Stimulated activated CD4-positive, alpha-beta T cell treated with anti-CD3 and anti-CD28 coated beads, Interleukin-15, amount 100 ng/mL, for 24 hours (primary cell): ENCODE measurements around the gene DLX1.
"Not testable (repeated sequence)": the region's sequence is repeated elsewhere in the genome, so short reads cannot be mapped to it uniquely, and the experiment has no call there.

Experiments
- DNase-seq: peaks from one replicate; pipeline ENCODE4 v3.0.0-alpha.2; 2020

DLX1 gene

DNA sequence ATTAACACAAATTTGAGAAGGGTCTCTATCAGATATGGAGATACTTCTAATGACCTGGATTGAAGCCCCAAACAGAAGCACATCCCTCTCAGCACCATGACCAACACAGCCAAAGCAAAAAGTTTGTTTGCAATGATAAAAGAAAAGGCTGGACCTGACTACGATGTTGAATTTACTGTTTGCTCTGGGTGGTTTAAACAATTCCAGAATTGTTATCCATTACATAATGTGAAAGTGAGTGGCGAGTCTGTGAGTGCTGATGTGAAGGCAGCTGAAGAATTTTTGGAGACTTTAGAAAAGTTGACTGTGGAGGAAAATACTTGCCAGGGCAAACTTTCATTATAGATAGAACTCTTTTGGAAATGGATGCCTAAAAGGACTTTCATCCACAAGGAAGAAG, 34.8 kb downstream of the DLX1 start:
- DNase-seq, result no peak

DNA sequence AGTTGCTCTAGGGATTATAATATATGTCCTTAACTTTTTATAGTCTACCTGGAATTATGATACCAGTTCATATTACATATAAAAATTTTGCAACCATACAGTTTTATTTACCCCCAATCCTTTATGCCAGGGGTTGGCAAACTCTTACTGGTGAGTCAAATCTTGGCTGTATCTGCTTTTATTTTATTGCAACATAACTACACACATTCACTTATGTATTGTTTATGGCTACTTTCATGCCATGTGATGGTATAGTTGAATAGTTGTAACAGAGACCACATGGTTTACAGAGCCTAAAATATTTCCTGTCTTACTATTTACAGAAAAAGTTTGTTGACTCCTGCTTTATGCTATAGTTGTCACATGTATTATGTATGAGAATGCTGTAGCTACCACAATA, 43.2 kb downstream of the DLX1 start:
- no peak for DNase-seq

DNA sequence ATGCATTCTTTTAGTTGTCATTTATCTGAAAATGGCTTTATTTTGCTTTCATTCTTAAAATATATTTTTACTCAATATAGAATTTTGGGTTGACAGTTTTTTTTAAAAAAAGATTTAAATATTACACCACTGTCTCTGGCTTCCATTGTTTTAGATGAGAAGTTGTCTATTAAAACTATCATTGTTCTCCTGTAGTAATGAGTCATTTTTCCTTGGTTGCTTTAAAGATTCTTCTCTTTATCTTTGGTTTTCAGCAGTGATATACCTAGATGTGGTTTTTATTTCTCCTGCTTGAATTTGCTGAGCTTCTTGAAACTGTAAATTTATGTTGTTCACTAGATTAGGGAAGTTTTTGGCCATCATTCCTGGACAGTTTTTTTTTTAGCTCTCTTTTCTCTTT, 44.1 kb downstream of the DLX1 start:
- no peak for DNase-seq

DNA sequence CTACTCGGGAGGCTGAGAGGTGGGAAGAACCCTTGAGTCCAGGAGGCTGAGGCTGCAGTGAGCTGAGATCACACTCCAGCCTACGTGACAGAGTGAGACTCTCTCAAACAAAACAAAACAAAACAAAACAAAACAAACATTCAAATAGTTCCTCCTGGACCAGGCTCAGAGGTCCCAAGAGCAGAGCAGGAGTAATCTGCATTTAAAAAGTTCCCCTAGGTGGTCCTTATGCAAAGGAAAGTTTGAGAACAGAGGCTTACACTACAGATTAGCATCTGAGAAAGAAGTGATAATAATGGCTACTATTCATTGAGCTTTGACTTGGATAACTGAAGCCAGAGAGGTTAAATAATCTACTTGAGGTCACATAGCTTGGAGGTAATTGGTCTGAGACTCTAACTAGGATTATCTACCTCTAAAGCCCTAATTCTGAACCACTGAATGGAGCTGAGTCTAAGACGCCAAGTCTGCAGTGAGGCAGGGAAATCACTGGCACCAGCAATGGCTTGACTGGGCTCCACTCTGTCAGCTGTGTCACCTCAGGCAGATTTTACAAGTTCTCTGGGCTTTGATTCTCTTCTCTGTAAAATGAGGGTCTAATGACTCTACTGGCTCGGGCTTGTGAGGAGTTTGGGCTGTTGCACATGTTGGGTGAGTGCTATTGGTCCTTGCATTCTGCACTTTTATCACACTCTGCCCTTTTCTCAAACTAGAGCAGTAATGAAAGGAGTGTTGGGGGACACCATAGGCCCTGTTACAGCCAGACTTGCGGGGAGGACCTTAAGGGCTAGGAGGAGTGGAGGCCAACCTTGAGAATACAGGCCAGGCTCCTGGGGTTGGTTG, 46.6 kb downstream of the DLX1 start:
- DNase-seq, result no peak

DNA sequence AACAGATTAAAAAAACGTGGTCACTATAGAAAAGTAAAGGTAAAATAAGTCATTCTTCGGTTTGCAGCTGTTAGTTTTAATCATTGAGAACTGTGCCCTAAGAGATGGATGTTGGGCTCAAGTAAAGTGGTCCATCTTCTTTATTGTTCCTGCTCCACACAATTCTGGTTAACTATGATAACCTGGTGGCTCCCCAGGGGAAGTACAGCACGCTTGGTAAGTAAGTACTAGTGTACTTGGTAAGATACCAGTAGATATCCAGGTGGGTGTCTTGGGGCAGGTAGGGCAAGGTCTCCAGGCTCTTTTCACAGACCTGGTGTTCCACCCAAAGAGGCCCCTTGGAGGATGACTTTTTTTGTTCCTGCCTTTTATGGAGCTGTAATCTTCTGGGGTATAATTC, 49.0 kb downstream of the DLX1 start:
- DNase-seq, result no peak

DNA sequence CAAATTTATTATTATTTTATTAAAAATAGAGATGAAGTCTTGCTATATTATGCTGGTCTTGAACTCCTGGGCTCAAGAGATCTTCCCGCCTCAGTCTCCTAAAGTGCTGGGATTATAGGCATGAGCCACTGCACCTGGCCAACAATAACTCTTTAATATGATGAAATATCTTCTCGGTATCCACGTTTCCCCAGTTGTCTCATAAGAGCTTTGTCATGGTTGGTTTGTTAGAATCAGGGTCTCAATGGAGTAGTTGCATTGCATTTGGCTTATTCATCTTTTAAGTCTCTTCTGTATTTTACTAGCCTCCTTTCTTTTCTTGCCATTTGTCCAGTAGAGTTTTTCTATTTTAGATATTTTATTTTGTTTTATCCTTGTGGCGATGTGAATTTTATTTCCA, 50.1 kb downstream of the DLX1 start:
- DNase-seq, result no peak

DNA sequence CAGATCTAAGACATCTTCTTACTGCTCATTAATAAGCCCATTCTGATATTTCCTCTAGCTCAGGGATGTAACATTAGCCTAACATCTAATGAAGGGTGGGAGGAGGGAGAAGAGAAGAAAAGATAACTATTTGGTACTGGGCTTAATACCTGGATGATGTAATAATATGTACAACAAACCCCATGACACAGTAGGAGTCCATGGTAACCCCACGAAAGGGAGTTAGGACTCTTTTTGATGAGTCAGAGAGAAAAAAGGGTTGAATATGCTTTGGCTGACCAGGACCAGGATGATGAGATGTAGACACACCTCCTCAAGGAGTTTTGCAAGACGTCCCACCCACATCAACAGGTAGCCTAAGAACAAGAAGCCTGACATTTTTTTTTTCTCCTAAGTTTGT, 51.8 kb downstream of the DLX1 start:
- no peak for DNase-seq

DNA sequence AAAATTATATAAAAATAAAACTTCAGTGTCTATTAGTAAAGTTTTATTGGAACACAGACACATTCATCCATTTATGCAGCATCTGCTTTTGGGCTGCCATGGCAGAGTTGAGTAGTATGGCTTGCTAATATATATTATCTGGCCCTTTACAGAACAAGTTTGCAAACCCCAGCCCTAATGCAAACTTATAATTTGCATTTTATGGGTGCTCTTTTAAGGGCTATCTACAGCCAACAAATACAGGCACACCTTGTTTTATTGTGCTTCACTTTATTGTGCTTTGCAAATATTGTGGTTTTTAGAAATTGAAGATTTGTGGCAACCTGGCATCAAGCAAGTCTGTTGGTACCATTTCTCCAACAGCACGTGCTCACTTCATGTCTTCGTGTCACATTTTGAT, 52.6 kb downstream of the DLX1 start:
- no peak for DNase-seq

DNA sequence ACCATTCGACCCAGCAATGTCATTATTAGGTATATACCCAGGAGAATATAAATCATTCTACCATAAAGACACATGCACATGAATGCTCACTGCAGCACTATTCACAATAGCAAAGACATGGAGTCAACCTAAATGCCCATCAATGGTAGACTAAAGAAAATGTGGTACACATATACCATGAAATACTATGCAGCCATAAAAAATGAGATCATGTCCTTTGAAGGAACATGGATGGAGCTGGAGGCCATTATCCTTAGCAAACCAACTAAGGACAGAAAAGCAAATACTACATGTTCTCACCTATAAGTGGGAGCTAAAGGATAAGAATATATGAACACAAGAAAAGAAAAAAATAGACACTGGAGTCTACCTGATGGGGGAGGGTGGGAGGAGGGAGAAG, 53.4 kb downstream of the DLX1 start:
- not testable (repeated sequence) for DNase-seq
